Germinal center (tissue), 1 donor: ENCODE results near the gene PLBD2.

Experiments used
- DNase-seq: peaks from one replicate; pipeline ENCODE4 v3.0.0; 2012; ENCODE audit warnings: mixed read lengths, low spot score

PLBD2 gene

GRCh38 chr12:113370923-113371682 is 12.7 kb downstream of the PLBD2 start:
- DNase-seq = no peak

- DNase-seq = no peak
Observed at GRCh38 chr12:113371808-113372207, 13.4 kb downstream of the PLBD2 start.

DNA sequence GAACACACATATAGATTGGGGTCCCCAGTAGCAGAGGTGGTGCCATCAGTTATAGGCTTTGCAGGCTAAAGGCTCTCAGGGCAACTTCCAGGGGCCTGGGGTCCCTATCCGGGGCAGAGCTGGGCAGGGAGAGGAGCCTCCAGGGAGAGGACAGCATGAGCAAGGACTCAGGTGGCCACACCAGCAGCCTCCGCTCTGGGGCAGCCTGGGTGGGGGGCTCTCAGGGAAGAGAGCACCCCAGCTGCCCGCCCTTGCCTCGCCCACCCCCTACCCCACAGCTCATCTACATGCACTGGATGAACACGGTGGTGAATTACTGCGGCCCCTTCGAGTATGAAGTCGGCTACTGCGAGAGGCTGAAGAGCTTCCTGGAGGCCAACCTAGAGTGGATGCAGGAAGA is 14.0 kb downstream of the PLBD2 start:
- DNase-seq = no peak

GRCh38 chr12:113373440-113373839 is 15.1 kb downstream of the PLBD2 start:
- DNase-seq = no peak

GRCh38 chr12:113373969-113374368 is 15.6 kb downstream of the PLBD2 start:
- no peak for DNase-seq

GRCh38 chr12:113374823-113375428 is 16.5 kb downstream of the PLBD2 start:
- DNase-seq = no peak

GRCh38 chr12:113378291-113378690 is 19.9 kb downstream of the PLBD2 start:
- no peak for DNase-seq

DNA sequence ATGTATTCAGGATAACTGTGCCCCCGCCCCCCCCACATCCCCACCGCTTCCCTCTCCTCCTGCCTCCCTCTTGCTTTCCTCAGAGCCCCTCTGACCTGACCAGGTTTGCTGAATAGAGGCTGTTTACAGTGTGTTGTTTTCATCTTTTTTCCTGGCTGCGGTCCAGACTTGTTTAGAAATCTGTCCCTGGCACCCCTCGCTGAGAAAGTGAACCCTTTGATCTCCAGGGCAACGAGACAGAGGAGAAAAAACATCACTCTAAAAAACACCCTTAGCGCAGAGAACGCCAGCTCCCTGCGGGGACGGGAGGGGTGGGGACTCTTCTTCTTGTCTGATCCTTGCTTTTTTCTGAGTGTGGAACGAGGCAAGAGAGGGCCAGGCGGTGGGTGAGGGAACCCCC is 22.8 kb downstream of the PLBD2 start:
- no peak for DNase-seq

GRCh38 chr12:113382206-113382605 is 23.8 kb downstream of the PLBD2 start:
- no peak for DNase-seq

- DNase-seq = no peak
Observed at GRCh38 chr12:113384778-113385177, 26.4 kb downstream of the PLBD2 start.

- no peak for DNase-seq
Observed at GRCh38 chr12:113385282-113385882, 27.0 kb downstream of the PLBD2 start.

DNA sequence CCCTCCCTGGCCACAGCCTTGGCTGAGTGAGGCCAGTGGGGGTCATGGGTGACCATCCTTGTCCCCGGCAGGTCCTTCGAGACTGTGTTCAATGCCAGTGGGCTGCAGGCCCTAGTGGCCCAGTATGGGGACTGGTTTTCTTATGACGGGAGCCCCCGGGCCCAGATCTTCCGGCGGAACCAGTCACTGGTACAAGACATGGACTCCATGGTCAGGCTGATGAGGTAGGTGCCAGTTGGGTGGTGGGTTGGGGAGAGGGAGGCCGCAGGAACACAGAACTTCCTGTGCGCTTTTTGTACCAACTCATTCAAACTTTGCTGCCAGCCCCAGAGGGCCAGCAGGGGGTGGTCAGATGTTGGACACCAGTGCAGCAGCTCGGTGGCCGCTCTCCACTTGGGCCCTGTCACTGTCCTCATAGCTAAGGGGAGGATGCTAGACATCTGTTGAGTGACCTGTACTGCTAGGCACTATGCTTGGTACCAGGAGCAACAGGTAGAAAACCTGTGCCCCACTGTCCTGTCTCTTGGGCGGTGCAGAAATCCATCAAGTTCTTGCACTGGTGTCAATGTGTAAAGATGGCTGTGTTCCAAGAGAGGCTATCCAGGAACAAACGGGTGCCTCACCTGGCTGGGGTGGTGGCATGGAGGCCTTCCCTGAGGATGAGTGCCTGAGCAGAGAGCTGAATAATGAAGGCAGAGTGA is 28.6 kb downstream of the PLBD2 start:
- no peak for DNase-seq

DNA sequence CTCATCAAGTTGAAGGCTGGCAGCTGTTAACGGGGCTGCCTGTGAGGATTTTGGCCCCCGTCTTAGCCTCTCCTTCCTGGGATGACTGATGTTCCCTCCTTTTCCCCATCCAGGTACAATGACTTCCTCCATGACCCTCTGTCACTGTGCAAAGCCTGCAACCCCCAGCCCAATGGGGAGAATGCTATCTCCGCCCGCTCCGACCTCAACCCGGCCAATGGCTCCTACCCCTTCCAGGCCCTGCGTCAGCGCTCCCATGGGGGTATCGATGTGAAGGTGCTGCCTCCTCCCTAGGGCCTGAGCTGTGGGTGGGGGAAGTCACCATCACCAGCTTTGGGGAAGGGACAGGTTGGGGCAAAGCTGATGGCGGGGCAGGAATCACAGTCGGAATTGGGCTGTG is 29.2 kb downstream of the PLBD2 start:
- DNase-seq = no peak

DNA sequence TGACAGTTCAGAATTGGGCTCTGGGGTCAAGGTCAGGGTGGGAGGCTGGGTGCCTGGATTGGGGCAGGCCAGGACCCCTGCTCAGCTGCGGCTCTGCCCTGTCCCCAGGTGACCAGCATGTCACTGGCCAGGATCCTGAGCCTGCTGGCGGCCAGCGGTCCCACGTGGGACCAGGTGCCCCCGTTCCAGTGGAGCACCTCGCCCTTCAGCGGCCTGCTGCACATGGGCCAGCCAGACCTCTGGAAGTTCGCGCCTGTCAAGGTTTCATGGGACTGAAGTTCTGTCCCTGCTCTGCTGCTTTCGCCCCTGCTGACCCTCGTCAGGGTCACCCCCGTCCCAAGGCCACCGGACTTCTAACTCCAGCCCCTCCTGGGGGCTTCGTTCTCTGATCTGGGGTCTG is 30.0 kb downstream of the PLBD2 start:
- no peak for DNase-seq

GRCh38 chr12:113390064-113391043 is 32.0 kb downstream of the PLBD2 start:
- DNase-seq = no peak

DNA sequence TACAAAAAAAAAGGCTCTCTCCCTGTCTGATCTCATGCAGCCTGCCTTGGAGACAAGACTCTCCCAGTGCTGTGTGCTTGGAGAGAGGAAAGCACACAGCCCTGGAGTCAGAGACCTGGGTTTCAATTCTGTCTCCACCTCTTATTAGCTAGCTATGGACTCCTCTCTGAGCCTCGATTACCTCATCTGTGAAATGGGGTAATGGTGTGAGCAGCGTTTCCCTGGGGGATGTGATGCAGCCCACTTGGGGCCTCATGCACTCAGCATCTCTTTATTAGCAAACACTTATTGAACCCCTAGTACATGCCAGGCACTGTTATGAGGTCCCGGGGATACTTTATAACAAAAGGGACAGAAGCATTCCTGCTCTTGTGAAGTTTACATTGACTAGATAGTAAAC is 32.8 kb downstream of the PLBD2 start:
- DNase-seq = no peak

- DNase-seq = no peak
Observed at GRCh38 chr12:113391650-113392337, 33.4 kb downstream of the PLBD2 start.

DNA sequence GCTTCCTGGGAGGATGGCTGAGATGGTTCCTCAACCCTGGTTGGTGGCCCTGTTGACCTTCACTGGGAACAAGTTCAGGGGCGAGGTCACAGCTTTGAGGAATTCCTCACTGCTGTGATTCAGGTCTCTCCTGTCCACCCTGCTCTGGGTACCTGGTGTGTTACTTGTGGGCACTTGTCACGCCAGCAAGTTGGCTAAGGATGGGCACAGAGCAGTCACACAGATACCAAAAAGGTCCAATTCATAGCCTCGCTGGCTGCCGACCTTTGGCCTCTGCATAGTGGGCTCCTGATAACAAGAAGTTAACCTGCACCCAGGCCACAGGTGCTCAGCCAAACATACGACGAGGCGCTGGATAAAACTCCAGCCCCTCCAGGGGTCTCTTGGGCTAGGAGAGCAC is 34.1 kb downstream of the PLBD2 start:
- DNase-seq = no peak

- no peak for DNase-seq
Observed at GRCh38 chr12:113392988-113393579, 34.7 kb downstream of the PLBD2 start.

DNA sequence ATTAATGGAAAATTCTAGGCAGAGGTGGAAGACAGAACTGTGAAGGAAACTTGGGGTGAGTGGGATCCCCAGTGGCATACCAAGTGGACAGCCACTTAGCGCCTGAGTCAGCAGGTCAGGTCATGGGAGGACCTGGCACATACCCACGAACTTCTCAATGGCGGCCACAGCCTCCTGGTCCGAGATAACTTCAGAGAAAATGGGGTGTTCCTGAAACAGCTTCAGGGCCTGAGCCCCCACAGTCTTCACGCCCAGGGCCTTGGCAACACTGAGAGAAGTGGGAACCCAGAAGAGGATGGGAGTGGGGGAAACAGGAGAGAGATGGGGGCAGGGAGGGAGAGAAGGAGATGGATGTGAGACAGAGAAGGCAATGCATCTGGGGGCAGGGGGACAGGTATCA is 35.4 kb downstream of the PLBD2 start:
- no peak for DNase-seq

DNA sequence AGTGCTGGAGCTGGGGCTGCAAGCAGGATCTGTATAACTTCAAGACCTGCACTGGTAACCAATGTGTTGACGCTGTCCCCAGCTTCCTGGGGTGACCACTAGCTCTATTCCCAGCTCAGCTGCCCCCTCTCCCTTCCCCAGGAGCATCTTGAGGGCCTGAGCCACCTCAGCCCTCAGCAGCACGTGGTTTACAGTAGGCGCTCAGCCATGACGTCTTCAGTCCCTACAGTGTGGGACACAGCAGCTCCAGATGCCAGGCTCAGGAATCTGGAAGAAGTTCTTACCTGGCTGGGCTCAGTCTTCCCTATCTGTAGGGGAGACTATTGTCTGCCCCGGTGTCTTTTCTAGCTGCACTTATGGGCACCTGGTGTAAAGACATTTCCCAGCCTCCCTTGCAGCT is 36.7 kb downstream of the PLBD2 start:
- no peak for DNase-seq
